PC-9 (cell line): Measurements from ENCODE around the gene CACNA1E.

Source experiments
- EZH2 ChIP-seq: fragments of 200-600 bp; sonication (generic); IDR thresholded peaks from 2 replicates; pipeline ENCODE4 v1.8.0; 2017; ENCODE audit warnings: antibody characterized with exemption, low read depth
- TF ChIP-seq, protein P1 (sequence below): fragments of 200-600 bp; sonication (generic); conservative IDR thresholded peaks from 2 replicates; pipeline ENCODE4 v1.6.1; 2017; ENCODE audit warnings: mixed run types, antibody characterized with exemption, mild to moderate bottlenecking, moderate library complexity

DNA sequence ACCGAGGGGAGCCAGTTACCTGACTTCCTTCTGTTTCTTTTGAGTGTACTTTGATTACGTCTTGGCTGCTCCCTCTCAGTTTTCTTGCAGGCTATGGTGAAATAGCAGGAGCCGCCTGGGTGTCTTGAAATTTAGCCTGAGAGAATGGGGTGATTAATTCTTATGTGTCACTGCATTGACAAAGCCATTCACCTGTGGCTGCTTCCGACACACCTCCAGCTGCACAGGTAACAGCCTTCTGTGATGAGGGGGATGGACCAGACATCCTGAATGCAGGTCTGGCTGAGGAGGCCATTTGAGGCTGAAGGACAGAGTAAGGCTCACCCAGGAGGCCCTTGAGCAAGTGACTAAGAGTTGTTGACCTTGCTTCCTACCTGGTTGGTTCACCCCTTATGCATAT is 16.5 kb downstream of the CACNA1E start:
- TF ChIP-seq, protein P1, sequence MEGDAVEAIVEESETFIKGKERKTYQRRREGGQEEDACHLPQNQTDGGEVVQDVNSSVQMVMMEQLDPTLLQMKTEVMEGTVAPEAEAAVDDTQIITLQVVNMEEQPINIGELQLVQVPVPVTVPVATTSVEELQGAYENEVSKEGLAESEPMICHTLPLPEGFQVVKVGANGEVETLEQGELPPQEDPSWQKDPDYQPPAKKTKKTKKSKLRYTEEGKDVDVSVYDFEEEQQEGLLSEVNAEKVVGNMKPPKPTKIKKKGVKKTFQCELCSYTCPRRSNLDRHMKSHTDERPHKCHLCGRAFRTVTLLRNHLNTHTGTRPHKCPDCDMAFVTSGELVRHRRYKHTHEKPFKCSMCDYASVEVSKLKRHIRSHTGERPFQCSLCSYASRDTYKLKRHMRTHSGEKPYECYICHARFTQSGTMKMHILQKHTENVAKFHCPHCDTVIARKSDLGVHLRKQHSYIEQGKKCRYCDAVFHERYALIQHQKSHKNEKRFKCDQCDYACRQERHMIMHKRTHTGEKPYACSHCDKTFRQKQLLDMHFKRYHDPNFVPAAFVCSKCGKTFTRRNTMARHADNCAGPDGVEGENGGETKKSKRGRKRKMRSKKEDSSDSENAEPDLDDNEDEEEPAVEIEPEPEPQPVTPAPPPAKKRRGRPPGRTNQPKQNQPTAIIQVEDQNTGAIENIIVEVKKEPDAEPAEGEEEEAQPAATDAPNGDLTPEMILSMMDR, result no peak
- no peak for TF ChIP-seq EZH2
